ENCODE data around the gene DOK6.

The DOK6 gene

DNA sequence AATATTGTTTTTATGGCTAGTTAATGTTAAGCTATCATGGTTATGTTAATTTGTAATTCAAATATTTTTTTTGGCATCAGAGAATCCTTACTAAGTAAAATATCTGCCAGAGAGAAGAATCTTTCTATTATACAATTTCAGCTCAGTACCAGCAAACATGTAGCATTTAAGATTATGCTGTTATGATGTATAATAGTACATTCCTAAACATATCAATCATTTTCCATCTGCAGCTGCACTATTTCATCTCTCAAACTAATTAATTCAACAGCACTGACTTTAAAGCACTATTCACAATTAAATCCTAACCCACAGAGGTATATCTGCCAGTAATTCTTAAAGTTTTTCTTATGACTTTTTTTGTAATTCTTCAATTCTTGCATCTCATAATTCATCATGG, 296.4 kb downstream of the DOK6 start:
- DNase-seq = no peak

DNA sequence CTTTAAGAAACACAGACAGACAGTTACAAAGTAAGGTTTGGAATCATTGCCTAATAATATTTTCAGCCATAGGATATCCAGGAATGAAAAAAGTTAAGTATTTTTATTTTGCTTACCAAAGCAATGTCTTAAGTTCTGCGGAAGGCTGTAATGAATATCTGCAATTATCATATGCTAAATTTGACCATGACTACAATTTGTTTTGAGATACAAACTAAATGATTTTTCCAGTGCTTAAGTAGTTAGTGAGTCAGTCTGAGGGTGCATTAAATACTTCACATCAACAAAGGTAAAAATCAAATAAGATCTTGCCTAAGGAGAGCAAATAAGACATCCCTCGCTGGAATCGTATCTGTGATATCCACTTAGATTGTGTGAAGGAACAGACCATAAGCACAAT, 297.0 kb downstream of the DOK6 start:
- DNase-seq = no peak

DNA sequence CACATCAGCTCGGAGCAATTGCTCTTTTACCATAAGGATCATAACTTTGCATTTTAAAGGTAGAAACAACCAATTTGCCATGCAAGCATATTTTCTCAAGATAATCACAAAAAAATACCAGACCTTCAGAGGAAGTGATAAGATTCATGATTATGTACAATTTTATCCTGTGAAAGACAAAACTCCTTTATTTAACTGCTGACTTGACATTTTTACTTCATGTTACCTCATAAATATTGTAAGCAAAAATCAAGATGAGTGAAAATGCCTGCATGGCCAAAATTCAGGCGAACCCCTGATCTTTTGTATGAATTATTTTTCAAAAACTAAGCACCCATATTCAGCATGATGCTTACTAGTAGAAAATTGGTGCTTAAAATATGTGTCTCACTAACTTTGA, 300.6 kb downstream of the DOK6 start:
- DNase-seq = no peak

DNA sequence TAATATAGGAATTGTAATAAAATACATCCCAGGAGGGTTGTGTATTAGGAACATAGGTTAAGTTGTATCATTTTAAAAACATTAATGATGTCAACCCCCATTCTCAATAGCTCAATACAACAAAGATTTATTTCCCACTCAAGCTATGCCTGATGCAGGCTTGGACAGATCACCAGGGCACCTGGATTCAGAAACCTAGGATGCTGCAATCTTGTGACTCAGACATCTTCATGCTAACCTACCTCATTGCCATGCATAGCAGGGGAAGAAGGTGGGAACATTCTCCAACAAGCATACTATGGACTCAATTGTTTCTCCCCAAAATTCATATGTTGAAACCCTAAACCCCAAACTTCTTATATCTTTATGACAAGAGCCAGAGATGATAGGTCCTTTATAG, 302.8 kb downstream of the DOK6 start:
- DNase-seq = no peak

DNA sequence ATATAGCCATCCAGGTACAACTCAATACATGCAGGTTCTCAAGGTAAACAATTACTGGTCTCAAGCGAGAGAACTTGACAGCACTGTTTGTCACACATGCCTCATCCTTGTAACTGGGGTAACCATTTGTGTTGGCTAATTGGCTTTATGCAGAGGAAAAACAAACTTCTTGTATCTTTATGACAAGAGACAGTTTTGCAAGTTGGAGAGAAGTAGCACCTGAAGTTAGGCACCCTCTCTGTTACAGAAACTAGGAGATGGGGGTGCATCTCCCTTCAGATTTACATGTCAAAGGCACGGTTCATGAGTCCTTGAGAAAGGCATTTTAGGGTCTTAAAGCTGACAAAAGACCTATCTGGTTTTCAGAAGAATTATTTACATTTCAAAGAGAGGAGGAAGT, 305.3 kb downstream of the DOK6 start:
- no peak for DNase-seq

DNA sequence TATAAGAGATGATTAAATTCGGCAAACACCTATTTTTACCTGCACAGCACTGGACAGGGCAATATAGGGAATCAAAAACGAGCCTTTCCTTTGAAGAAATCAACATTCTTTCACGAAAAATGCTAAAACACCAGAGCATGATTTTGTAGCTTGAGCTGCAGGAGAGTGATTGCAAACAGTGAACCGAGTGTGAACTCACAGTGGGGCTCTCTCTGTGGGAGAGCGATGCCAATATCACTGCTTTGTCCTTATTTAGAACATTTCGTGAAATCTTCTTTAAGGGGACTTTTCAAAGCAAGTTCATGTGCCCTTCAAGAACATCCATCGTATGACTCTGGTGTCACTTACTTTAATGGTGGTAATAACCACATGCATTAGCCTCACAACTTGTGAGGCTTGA, 308.2 kb downstream of the DOK6 start:
- no peak for DNase-seq

DNA sequence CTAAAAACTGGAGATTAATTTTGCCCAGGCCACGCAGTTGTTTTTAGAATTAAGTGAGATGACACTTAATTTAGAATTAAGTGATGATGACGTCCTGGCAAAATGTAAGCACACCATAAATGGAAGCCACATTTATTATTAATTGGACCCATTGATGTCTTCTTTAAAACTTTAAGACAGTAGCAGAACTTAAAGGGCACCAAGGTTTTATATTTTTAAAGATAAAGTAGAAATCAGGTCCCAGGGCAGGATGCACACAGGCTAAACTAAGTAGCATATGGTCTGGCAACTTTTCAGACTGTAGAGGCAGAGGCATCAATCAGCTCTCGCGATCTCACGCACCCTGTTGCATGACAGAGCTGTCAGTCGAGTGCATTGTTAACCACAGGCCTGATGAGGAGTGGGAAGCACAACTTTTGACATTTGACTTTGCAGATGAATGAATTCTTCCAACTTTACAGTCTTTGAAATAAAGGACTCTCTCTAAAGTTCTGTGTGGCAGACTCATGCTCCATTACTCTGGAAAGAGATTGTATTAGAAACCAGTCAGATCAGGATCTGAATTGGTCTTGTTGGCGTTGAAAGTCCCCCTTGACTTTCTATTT, 314.6 kb downstream of the DOK6 start:
- no peak for DNase-seq

DNA sequence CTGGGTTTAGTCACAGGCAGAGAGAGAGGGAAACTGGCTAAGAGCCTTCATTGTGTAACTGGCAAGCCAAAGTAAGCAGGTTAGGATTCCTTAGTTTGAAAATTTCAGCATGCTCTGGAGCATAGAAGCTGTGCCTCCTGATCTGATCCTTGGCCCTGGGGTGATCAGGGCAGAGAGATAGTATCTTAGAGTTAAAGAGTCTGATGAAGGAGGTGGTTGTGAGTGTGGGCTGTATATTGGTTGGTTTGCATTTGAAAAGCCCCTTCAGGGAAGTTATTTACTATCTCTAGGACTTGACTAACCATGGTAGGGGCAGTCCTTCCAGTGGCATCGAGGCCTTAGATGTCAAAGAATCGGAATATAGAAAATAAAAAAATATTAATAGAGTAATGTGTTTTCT, 316.9 kb downstream of the DOK6 start:
- DNase-seq = no peak

DNA sequence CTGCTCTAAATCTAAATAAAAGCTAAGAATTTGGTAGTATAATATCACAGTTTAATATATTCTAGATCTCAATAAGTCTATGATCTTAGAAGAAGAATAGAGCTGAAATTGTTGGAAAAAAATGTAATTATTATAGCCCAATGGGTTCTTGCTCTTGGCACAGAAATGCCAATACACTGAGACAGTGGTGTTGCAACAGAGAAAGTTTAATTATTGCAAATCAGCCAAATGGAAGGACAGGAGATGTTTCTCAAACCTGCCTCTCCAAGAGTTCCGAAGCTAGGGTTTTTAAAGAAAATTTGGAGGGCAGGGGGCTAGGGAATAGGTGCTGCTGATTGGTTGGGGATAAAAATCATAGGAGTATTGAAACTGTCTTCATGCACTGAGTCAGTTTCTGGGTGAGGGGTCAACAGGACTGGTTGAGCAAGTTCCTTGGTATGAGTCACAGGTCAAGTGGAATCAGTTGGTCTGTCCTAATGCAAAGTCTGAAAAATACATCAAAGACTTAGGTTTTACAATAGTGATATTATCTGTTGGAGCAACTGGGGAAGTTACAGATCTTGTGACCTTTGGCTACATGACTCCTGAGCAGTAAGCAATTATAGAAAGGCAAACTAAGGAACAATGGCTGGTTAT, 318.3 kb downstream of the DOK6 start:
- no peak for DNase-seq

DNA sequence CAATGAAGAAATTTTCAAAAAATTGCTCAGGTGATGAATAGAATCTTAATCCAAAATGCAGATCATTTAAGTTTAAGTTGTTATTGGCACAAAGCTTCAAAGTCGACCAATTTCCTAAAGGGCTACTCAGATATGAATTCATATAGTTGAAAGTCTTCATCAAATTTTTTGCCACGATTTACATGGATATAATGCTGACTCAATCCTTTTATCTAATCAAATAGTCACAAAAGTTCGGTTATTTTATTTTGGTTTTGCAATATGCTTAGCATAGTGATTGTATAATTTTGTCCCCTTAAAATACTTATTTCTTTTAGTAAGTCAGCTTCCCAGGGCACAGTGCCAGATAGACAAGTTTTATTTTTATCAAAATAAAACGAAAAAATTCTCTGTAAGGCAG, 319.7 kb downstream of the DOK6 start:
- DNase-seq = no peak

DNA sequence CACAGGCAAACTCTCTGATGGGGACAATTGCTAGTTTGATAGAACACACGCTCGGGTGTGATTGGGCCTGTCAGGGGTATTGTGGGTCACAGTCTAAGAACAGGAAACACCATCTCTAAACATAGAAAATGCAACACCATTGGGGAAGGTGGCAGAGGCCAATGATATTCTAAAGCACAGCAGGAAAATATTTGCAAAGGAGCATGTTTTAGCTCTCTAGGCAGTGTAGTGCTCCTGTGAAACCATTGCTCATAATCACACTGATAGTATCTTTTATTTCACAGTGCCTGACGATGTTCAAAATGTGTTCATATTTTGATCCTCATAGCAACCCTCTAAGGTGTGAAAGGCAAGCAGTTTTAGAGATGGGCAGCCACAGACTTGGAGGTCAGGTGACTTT, 322.7 kb downstream of the DOK6 start:
- no peak for DNase-seq

DNA sequence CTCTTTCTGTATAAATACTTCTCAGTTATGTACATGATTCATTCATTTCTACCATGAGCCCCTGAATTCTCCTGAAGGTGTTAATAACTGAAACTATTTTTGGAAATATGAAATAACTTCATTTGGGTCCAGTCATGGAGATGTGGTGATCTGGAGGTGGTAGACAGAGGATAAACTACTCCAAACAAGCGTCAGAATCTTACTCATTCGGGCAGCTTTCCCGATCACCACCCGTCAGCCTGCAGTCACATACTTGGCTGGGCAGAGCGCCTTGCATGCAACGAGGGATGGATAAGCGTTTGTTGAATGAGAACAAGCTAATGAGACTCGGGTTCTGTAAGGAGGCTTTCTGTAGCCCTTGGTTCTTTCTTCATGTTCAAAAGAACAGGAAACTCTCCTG, 324.3 kb downstream of the DOK6 start:
- no peak for DNase-seq

DNA sequence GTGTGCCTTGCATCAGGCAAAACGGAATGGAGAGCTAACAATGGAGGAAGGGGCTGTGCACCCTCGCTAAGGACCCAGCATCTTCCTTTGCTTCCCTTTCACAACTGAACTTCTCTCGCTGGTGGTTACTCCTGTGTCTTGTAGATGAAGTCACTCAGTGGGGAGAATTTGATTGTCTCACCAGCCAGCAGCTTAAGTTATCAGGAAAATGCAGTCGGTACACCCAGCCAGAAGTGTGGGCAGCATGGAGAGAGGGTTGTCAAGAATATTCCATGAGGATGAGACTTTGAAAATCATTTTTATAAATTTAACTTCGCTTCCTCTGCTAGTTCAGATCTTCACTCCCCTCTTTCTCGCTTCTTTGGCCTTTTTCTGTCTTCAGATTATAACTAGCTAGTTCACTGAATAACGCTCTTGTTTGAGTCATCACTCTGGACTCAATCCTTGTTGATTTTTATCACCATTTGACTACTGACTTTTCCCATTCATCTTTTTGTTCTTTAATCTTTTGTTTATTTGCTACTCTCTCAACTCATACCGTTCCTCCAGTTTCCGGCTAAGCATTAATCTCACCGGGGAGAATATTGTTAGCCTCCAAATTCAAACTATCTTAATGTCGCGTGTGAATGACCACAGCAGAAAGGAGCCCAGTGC, 325.3 kb downstream of the DOK6 start:
- no peak for DNase-seq

DNA sequence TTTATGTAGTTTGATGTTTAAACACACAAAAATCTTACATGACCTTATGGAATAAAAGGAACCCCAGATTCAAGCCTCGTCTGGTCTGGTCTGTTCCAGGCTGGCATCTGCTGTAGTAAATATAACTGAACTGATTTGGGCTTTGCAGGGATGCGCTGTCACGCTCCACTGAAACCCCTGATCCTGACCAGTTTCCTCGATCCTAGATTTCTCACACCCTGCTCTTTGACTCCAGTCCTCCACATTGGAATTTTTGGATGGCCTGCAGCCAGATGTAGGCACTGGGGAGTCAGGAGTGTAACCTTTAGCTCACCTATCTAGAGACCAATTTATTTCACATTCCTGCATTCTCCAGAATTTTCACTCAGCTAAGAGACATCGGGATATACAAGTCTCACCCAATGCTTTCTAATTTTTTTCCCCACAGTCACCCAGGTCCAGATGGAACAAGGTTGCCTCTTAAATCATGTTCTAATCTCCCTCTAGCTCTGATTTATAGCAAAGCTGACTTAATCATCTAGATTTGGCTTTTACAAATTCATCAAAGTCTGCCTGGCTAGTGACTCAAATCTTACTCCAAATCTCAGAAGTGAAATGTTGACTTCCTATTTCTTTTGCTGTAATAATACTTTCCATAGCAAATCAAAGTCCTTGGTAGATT, 327.4 kb downstream of the DOK6 start:
- no peak for DNase-seq

DNA sequence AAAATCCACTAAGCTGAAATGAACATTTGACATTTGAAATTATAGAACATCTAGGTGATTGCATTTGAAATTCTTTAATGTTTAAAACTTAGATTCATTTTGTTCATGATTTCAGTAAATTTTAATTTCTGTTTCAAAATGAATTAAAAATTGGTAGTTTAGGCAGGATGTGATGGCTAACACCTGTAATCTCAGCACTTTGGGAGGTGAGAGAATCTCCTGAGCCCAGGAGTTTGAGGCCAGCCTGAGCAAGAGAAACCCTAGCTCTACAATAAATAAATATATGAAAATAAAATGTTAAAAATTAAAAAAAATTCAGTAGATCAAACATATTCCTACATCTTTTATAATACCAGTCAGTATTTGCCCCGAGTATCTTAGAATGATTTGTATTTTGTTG, 330.0 kb downstream of the DOK6 start:
- DNase-seq = no peak

DNA sequence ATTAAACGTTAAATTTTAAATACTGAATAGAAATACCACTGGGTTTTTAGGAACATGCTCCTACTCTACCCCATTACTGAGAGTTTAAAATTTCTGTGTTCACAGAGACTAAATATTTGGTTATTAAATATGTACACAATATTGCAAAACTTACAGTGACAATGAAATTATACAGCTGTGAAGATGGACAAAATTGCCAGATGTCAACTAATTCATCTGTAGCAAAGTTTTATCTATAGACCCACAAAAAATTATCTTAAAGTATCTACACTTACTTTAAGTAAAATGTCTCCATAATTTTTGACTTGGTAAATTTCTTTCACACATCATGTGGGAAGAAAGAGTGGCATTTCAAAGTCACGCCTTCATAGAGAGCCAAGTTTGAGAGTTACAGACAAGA, 333.8 kb downstream of the DOK6 start:
- no peak for DNase-seq

DNA sequence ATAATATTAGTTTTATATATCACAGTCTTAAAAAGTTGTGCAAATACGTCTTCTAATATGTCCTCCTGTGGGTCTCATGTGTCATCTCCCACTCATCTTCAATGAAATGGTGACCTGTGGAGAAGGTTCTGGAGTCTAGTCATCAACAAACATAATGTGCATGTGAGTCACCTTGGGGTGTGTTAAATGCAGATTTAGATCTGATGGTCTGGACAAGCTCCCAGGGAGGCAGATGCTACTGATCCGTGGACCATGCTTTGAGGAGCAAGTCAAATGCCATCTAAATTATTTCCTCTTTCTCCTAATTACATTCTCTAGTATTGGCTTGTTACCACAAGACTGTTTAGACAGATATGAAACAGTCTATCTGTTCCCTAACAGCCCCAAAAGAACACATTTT, 336.0 kb downstream of the DOK6 start:
- DNase-seq = no peak

DNA sequence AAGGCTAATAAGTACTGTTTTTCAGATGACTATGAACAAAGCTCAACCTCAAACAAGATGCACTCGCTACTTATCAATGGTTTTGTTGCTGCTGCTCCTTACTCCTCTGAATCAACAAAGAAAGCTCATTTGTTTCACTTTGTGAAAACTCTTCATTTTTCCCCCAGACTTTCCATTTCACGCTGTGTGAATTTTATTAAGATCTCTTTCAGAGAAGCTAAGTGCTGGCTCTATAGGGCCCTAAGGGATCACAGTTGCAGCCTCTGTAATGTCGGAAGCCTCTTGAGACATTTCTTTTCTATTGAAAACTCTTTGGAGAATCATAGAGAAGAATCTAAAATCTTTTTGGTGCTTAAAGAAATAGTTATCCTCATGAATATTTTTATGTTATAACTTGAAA, 337.2 kb downstream of the DOK6 start:
- no peak for DNase-seq

DNA sequence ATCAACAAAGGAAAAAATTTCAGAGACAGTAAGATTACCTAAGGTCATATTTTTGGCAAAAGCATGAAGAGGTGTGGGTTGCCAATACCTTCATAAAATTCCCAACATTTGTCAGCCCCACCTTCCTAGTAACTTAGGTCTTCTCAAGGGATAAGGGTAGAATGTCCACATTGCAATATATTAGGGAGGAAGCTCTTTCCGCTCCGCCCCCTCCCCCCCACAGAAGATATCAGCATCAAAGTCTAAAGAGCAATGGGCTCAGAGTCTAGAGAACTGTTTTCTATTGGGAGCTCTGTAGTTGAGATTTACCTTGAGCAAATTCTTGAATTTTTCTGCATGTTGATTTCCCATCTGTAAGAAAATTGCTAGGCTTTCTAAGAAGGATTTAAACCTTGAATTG, 346.7 kb downstream of the DOK6 start:
- DNase-seq = no peak

DNA sequence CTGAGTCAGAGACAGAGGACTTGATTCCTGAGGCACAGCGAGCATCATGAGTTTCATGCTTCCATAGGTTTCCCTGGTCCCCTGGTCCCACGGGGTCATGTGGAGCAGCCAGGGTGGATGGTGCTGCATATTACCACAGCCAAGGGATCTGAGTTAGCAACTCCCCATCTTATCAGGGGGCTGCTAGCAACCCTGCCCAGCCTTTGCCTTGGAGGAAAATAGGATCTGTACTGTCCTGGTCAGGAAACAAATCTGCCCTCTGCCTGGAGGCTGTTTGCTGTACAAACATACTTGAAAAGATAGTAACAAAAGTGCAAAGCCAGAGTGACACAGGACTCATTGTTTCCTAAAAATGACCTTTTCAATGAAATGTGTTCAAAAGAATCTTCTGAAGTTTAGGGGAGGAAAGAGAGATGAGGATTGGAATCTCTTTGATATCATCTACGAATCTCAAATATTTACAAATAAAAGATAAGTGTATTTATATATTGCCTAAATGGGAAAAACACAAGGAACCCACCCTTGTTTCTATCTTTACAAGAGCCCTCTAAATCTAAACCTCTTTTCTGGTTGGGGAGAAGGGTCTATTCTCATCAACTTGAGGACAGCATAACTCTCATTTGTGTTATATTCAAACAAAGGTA, 352.2 kb downstream of the DOK6 start:
- DNase-seq = no peak

DNA sequence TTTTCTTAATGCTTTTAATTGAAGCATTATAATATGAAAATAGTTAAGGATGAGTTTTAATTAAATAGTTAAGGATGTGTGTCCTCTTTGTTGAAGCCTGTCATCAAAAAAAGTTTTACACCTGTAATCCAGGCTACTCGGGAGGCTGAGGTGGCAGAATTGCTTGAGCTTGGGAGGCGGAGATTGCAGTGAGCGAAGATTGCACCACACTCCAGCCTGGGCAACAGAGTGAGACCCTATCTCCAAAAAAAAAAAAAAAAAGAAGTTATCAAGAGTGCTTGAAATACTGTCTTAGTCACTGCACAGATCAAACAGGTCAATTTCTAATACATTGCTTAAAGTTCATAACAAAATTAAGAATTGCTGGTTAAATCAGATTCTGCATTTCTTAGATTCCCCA, 353.4 kb downstream of the DOK6 start:
- DNase-seq = no peak

DNA sequence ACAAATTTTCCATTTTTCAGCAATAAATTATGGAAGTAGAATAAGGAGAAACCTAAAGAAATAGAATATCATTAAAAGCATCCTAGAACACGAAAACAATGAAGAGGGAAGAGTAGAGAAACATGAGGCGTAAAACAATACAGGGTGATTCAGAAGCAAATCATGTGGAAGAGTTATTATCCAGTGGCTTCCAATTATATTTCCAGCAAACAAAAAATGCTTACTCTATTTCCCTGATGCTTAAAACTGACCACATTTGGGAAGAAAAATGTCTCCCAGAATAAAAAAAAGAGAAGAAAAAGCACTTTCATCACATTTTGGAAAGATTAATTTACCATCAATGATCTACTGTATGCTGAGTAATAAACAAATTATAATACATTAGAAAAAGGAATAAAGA, 354.4 kb downstream of the DOK6 start:
- no peak for DNase-seq

DNA sequence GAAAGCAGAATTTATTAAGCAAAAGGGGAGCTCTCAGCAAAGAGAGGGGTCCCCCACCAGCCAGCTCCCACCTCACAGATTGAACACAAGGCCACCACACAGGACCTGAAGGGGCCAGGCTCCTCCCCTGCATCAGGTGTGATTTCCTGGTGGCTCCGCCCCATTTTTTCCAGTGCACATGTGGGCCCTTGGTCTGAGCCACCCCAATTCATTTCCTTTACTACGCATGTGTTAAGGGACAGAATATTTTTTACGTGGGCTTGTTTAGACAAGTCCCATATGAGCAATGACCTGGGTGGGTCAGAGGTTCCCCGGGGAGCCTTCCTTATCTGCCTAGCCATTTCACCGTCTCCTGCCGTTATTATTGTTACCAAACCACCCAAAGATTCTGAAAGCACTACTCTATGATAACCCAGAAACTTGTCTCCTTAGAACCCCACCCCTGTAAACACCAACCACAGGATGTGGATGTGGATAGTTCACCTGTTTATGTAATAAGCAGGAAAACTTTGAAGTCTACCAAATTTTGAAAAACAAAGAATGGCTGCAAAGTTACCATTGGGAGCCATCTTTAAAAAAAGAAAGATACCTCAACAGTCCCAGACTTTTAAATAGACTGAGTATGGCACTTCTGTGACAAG, 355.3 kb downstream of the DOK6 start:
- DNase-seq = no peak
